HUES6 (cell line): ENCODE data around the gene PLIN1.
A peak's percentile ranks its signal among the peaks of the same experiment; 100 is the strongest.
"Not testable (repeated sequence)": the region's sequence is repeated elsewhere in the genome, so short reads cannot be mapped to it uniquely, and the experiment has no call there.

Source experiments
- H3K27ac ChIP-seq: 2 replicates; pipeline ENCODE4 v1.7.0; 2013; ENCODE audit warnings: low read depth, mild to moderate bottlenecking, low read length, inconsistent platforms
- H3K27me3 ChIP-seq: 2 replicates; pipeline ENCODE4 v1.6.1; 2013; ENCODE audit warnings: low read length; ENCODE audit not compliant: control insufficient read depth, insufficient read depth
- H3K36me3 ChIP-seq: 2 replicates; pipeline ENCODE4 v1.6.1; 2013; ENCODE audit warnings: low read length; ENCODE audit not compliant: control insufficient read depth, insufficient read depth
- H3K4me1 ChIP-seq: 2 replicates; pipeline ENCODE4 v1.6.1; 2013; ENCODE audit warnings: low read length; ENCODE audit not compliant: control insufficient read depth, insufficient read depth
- H3K4me3 ChIP-seq: 2 replicates; pipeline ENCODE4 v1.5.1; 2013; ENCODE audit warnings: low read depth, low read length
- H3K9ac ChIP-seq: one replicate; pipeline ENCODE4 v1.6.1; 2013; ENCODE audit warnings: mild to moderate bottlenecking, low read length
- H3K9me3 ChIP-seq: 2 replicates; pipeline ENCODE4 v1.6.1; 2013; ENCODE audit warnings: low read depth, low read length; ENCODE audit not compliant: control insufficient read depth, insufficient read depth

The PLIN1 gene

DNA sequence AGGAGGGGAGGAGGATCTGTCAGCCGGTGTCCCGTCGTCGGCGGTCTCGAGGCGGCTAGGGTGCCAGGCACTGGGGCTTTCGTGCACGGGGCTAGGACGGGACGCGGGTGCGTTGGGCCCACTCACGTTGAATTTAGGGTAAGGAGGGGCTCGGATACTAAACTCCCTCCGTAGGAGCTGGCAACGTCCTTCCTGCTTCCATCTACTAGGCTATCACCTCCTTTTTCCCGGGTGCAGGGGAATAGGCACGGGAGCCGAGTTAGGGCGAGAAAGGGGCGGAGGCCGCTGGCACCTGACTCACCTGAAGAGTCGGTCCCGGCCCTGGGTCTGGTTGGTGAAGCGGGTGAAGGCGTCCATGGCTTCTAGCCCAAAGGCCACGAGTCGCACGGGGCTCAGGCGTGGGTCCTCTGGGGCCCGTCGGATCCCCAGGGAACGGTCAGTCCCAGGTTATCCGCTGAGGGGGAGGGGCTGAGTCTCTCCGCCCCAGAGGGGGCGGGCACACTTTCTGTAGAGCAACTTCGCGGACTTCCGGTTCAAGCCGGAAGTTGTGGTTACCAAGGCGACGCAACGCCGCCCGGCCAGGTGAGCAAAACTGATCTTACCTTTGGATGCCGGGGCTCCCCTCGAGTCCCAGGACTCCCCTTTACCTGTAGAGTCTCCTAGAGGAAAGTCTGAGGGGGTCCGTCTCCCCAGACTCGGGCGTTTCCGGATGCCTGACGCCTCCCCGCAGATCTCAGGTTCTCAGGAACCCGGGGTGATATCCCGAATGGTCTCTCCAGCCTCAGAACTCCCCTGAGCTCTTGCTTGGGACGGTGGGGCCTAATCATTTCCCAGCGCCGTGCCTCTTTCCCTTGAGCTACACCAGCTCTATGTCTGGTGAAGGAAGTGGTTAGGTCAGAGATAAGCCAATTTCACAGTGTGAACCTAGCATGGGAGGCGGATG is 11.4 kb upstream of the PLIN1 start, which contains the start of the genes PEX11A and WDR93:
Gene PEX11A, minus strand, starts transcription at position 479 of the 943 bp plus-strand sequence. Its CDS starts 122 bp downstream, at position 357.
Gene WDR93, plus strand, starts transcription at position 536 of the 943 bp plus-strand sequence. CDS start 10,936 bp downstream, outside the sequence.
- no peaks in the 10 kb centered on the region for H3K27me3 ChIP-seq
- no peak within 1 kb of the TSS for H3K27ac ChIP-seq
- peak within 1 kb of the TSS; percentile 90 for H3K4me3 ChIP-seq
- 0 out of 2 replicates have a peak, but pooled peaks cover 3% of the 10 kb centered on the region for H3K4me1 ChIP-seq
- no peak within 1 kb of the TSS for H3K9ac ChIP-seq
- H3K36me3 ChIP-seq: no peaks in the 10 kb centered on the region
- H3K9me3 ChIP-seq: no peaks in the 10 kb centered on the region

DNA sequence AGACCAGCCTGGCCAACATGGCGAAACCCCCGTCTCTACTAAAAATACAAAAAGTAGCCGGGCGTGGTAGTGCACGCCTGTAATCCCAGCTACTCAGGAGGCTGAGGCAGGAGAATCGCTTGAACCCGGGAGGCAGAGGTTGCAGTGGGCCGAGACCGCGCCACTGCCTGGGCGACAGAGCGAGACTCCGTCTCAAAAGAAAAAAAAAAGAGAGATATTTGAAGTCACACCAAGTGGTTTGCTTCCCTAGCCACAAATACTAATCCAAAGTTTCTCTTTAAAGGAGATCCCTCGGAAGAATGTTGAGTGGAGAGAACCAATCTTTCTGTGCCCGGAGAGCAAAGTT is 10.7 kb upstream of the PLIN1 start:
- not testable (repeated sequence) for H3K27ac ChIP-seq
- H3K4me3 ChIP-seq: peak overlapping the region; percentile 90

DNA sequence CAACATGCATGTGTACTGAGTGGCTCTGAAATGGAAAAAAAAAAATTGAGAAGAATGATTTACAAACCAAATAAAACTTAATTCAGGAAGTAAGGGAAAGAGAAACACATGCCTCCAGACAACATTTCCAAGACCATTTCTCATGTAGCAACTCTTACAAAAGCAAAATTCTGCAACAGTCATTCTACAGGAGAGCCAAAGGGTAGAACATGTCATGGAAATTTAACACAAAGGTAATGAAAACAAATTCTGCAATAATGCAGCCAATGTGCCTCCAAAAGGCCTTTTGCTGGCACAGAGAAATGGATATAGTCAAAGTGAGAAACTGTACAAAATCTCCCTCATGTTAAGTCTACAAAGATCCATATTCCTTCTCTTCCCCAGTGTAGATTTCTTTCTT is 7.4 kb upstream of the PLIN1 start:
- no peak overlapping the region for H3K9ac ChIP-seq
- H3K9me3 ChIP-seq: no peaks in the 10 kb centered on the region
- H3K27ac ChIP-seq: no peak overlapping the region
- H3K4me3 ChIP-seq: no peak overlapping the region
- H3K4me1 ChIP-seq: 0 out of 2 replicates have a peak, but pooled peaks cover 3% of the 10 kb centered on the region
- no peaks in the 10 kb centered on the region for H3K36me3 ChIP-seq
- no peaks in the 10 kb centered on the region for H3K27me3 ChIP-seq

More for the DNA sequence above, 10.7 kb upstream of the PLIN1 start:
- not testable (repeated sequence) for H3K27me3 ChIP-seq, H3K9me3 ChIP-seq, H3K4me1 ChIP-seq, H3K9ac ChIP-seq, H3K36me3 ChIP-seq

DNA sequence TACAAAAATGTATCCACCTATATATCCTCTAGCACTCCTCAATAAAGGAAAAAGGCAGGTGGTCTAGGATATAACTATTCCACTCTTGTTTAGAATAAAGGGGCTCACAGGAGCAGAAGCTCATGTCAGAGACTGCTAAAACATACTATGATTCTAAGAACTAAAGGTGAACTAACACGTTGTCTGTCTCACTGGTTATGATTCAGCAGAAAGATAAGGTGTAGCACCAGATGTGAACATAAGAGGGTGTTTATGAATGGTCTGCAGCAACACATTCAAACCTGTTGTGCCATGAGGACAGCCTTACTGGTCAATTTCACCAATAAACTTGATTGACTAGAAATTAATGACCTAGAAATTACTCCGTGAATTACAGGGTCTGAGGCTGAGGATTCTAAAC is 6.8 kb upstream of the PLIN1 start:
- no peak overlapping the region for H3K4me3 ChIP-seq
- no peaks in the 10 kb centered on the region for H3K36me3 ChIP-seq
- H3K9ac ChIP-seq: no peak overlapping the region
- no peaks in the 10 kb centered on the region for H3K9me3 ChIP-seq
- 0 out of 2 replicates have a peak, but pooled peaks cover 2% of the 10 kb centered on the region for H3K4me1 ChIP-seq
- H3K27me3 ChIP-seq: no peaks in the 10 kb centered on the region
- no peak overlapping the region for H3K27ac ChIP-seq

DNA sequence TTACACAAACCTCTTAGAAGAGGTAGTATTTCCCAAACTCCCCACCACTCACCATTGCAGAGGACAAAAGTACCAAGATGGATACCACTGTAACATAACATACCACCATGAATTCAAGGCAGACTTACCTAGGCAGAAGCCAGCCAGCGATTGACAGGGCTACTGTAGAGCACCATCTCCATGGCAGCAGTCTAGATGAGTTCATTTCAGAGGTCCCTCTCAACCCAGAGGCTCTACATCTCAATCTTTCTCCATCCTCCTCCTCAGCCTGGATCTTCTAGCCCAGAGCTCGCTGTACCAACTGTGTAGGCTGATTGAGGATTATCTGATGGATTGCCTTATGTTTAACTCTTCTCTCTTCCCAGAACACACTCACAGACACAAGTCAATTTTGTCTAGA is 2.0 kb upstream of the PLIN1 start:
- H3K27me3 ChIP-seq: no peaks in the 10 kb centered on the region
- no peaks in the 10 kb centered on the region for H3K9me3 ChIP-seq
- H3K4me3 ChIP-seq: no peak overlapping the region
- no peak overlapping the region for H3K27ac ChIP-seq
- no peak overlapping the region for H3K9ac ChIP-seq
- H3K4me1 ChIP-seq: no peaks in the 10 kb centered on the region
- no peaks in the 10 kb centered on the region for H3K36me3 ChIP-seq

DNA sequence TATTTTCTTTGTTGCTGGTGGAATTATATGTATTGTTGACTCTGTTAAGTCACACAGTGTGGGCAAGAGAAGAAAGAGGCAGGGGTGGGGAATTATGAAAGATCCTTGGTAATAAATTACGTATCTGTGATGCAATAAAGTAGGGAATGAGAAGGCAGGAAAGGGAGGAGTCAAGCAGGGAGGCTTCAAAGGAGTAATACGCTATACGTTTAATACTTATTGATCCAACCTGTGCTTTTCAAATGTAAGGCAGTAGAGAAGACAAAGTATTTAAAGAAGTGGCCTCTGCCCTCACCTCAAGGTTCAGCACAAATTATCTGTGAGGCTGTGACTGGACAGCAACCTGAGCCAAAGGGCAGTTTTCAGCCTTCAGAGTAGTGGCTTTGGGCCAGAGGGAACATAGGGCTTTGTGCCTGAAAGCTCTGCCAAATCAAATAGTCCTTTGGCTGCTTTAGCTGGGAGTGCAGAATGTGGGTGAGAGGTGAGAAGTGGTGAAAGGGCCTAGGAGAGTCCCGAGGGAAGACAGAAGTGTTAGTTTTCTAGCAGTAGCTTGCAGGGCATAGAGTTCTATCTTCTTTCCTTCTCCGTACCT is 1.2 kb upstream of the PLIN1 start:
- no peak overlapping the region for H3K9ac ChIP-seq
- H3K27ac ChIP-seq: no peak overlapping the region
- H3K27me3 ChIP-seq: no peaks in the 10 kb centered on the region
- H3K4me3 ChIP-seq: no peak overlapping the region
- no peaks in the 10 kb centered on the region for H3K36me3 ChIP-seq
- H3K9me3 ChIP-seq: no peaks in the 10 kb centered on the region
- H3K4me1 ChIP-seq: no peaks in the 10 kb centered on the region

DNA sequence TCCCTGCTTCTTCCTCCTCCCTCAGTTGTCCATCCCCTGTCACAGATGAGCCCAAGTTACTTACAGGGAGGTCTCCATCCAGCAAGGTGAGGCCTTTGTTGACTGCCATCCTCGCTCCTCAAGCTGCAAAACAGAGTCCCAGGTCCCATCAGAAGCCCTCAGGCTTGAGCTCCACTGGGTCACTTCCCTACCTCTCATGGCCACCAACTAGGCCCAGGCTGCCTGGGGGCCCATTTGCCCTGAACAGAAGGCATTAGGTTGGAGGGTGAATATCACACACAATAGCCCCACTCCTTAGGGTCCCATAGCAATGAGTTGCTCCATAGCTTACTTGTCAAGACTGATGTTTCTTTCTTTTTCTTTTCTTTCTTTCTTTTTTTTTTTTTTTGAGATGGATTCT is 1.8 kb downstream of the PLIN1 start:
- Histone ChIP-seq H3K27ac (no peak overlapping the region), H3K9me3 (no peaks in the 10 kb centered on the region), H3K9ac (no peak overlapping the region), H3K36me3 (no peaks in the 10 kb centered on the region), H3K27me3 (peaks cover 8% of the 10 kb centered on the region; the same call in 1 of the 2 replicates), H3K4me1 (no peaks in the 10 kb centered on the region), H3K4me3 (no peak overlapping the region)

DNA sequence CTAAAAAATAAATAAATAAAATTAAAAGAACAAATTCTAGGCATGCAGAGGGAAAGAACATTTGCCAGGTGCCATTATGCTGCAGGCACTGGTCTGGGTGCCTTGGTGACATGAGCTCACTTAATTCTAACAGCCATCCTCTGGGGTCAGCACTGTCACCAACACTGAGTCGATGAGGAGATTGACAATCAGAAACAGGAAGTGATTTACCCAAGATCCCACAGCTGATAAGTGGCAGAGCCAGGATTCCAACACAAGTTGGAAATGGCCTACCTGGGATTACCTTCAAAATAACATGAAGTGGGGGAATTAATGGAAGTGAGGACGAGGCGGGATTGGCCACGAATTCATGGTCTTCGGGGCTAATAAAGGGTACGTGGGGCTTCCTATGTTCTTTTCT is 3.6 kb downstream of the PLIN1 start:
- Histone ChIP-seq H3K9ac (no peak overlapping the region), H3K4me1 (no peaks in the 10 kb centered on the region), H3K27me3 (peaks cover 8% of the 10 kb centered on the region; the same call in 1 of the 2 replicates), H3K27ac (no peak overlapping the region), H3K36me3 (no peaks in the 10 kb centered on the region), H3K9me3 (no peaks in the 10 kb centered on the region), H3K4me3 (no peak overlapping the region)

DNA sequence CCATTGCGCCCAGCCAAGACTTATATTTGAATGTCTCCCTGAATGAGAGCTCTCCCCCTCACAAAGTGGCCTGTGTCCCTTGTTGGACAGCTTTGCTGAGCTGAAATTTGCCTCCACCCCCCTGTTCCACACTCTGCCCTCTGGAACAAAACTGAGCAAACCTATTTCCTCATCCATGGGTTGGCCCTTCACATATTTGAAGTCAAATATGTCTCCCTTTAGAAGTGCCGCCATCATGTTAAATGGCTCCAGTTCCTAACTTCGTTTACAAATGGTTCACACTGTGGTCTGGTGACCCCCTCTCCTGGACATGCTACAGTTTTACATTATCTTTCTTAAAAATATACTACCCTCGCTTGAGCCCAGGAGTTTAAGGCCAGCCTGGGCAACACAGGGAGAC is 4.6 kb downstream of the PLIN1 start:
- no peaks in the 10 kb centered on the region for H3K9me3 ChIP-seq
- no peak overlapping the region for H3K9ac ChIP-seq
- H3K27ac ChIP-seq: no peak overlapping the region

DNA sequence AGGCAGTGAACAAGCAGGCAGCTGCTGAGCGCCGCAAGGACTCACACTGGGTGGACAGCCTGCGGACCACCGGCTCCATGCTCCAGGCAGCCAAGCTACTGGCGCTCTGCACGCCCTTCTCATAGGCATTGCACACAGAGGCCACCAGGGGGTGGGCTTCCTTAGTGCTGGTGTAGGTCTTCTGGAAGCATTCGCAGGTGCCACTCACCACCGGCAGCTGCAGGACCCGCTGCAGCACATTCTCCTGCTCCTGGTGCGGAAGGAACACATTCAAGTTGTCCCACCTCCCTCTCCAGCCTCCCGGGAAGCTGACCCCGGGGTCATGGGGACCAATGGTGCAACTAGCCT is 6.0 kb downstream of the PLIN1 start:
- Histone ChIP-seq H3K9ac (no peak overlapping the region), H3K36me3 (no peaks in the 10 kb centered on the region), H3K27me3 (peaks cover 8% of the 10 kb centered on the region; the same call in 1 of the 2 replicates)

More for the DNA sequence above, 4.6 kb downstream of the PLIN1 start:
- Histone ChIP-seq H3K4me1 (no peaks in the 10 kb centered on the region), H3K27me3 (peaks cover 8% of the 10 kb centered on the region; the same call in 1 of the 2 replicates), H3K36me3 (no peaks in the 10 kb centered on the region), H3K4me3 (no peak overlapping the region)

More for the DNA sequence above, 6.0 kb downstream of the PLIN1 start:
- Histone ChIP-seq H3K4me1 (no peaks in the 10 kb centered on the region), H3K9me3 (no peaks in the 10 kb centered on the region), H3K4me3 (no peak overlapping the region), H3K27ac (no peak overlapping the region)
